ENCODE measurements around the gene DMRT2.

The DMRT2 gene

DNA sequence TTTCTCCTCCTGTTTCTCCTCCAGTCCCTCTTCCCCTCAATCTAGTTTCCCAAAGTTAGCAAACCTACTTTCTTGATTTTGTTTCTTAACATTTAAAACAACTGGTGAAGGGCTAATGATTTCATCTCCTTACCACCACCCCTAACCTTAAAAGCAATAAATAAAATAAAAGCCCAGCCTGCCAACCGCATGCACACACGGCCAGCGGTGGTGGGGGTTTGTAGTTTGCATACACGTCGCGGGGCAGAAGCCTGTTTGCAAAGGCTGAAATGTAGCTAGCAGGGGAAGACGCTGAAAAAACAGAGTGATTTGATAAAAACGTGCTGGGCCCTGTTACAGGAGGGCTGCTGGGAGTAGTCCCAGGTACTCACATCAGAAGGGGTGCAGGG, 1.9 kb upstream of the DMRT2 start:
- DNase-seq, result no peak

- no peak for DNase-seq
Observed at GRCh38 chr9:1048811-1049210, 1.3 kb upstream of the DMRT2 start.

DNA sequence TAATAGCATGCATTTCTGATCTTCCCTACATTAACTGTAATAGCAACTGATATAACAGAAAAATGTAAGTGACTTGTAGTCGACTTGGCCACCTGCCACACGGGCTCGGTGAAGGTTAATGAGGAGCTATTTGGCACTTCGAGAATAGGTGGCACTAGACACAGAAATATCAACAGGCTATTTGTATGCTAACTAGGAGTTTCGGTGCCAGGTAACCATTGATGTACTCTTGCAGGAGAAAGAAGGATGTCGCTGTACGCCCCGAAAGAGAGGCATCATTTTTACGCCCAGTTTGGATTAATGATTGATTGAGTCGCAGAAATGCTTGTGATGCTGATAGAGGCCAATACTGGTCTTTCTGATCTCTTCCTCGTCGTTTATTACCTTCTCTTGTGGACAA, 516 bp upstream of the DMRT2 start:
- DNase-seq, result no peak

DNA sequence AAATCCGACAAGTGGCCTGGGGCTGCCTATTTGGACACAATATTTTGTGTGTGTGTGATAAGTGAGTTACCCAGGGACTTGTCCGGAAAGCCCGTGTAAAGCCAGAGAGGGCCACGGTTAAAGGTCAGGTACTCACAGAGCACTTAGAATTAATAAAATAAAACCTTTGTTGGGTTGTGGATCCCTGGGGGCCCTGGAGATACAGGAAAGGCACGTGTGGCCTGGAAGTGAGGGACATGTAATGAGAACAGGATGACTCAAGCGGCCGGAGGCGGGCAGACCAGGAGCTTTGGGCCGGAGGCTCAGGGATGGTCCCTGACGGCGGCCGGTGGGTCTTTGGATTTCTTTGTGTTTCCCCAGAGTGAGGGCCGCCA, 1.0 kb downstream of the DMRT2 start:
- DNase-seq, result no peak

DNA sequence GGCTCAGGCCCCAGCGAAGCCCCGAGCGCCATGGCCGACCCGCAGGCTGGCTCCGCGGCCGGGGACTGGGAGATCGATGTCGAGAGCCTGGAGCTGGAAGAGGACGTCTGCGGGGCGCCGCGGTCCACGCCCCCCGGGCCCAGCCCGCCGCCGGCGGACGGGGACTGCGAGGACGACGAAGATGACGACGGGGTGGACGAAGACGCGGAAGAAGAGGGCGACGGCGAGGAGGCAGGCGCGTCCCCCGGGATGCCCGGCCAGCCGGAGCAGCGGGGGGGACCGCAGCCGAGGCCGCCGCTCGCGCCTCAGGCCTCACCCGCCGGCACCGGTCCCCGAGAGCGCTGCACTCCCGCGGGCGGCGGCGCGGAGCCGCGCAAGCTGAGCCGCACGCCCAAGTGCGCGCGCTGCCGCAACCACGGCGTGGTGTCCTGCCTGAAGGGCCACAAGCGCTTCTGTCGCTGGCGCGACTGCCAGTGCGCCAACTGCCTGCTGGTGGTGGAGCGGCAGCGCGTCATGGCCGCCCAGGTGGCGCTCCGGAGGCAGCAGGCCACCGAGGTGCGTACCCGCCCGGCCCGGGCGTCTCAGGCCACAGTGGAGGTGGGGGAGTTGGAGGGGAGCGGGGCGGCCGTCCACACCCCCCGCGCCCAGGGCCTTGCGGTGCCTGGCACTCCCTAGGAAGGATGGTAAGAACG, 1.6 kb downstream of the DMRT2 start:
- peak in 1 of 2 donors; percentile 11 for DNase-seq

GRCh38 chr9:1052365-1053281, 2.5 kb downstream of the DMRT2 start:
- DNase-seq, result no peak

- no peak for DNase-seq
Observed at GRCh38 chr9:1053282-1053621, 3.1 kb downstream of the DMRT2 start.

DNA sequence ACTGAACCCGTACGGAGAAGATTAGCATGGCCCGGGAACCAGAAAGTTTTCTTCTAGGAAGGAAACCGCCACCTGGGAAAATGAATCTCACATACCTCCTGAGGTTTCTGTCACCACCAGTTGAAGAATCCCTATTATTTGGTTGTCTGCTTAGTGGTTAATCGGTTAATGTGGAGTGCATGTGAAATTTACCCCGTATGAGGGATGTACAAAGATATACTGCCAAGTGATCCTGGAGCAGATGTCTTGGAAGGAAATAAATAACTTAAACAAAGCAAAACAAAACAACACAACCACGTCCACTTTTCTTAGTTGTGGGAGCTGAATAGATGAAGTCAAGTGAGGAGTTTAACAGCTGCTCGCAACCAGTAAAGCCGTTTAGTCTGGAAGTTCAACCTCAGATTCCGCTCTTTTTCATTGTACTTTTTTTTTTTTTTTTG, 3.8 kb downstream of the DMRT2 start:
- DNase-seq, result no peak

- no peak for DNase-seq
Observed at GRCh38 chr9:1055166-1055565, 5.0 kb downstream of the DMRT2 start.

DNA sequence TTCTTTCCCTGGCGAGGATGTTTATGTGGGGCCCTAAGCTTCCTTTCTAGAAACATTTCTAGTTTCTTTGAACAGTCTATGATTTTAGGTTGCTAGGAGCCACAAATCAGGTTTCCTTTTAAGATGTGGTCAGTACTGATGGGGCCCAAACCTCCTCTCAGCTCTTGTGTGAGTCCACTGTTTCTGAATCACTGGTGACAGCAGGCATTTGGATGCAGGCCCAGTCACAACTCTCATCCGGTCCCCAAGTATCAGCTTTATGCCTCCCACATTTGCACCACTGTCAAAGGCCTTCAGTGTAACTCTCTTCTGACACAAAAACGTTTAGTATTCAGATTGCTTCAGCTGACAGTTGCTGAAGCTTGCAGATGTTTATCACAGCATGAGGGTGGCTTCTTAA, 7.8 kb downstream of the DMRT2 start:
- no peak for DNase-seq

DNA sequence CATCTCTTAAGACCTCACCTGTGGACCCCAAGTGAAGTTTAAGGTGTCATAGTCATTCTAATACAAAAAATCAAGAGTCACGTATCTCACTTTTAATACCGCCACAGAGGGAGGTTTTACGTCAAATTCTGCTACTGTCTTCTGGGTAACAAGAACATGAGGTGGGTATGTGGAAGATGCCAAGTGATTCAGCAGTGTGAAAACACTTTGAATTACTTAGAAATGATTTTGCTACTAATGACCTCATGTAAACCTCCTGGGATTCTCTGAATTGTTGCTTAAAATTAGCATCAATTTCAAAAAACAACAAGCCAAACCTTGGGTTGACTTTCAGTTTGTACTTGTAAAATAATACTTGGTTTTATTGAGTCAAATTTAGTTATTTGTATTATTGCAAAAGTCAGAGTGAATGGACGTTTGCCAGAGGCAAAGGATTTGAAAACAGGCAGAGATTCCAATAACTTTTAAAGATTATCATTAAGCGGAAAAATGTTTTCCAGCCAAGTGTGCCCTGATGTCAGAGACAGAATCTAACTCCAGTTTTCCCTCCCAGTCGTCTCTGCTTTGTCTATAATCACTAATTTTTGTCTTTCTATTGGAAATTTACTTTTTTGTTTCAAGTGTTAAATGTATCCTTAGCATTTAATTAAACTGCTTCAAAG, 8.8 kb downstream of the DMRT2 start:
- DNase-seq, result no peak

DNA sequence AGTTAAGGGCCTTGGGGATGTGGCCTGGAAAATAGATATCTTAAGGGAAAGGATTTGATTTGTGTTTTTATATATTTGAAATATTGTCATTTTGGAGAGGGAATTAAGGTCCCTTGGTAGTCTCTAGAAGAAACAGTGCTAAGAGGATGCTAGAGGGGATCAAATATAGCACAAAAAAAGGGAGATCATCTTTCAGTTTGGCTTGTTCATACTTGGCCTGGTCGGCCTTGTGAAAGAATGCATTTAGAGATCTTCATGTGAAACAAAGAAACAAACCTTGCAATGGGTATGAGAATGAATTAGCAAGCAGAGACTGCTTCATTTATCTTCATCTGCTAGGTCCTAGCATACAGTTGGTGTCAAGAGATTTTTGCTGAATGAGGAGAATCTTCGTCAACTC, 15.0 kb downstream of the DMRT2 start:
- no peak for DNase-seq

- no peak for DNase-seq
Observed at GRCh38 chr9:1070692-1071091, 20.5 kb downstream of the DMRT2 start.

- no peak for DNase-seq
Observed at GRCh38 chr9:1071730-1072129, 21.6 kb downstream of the DMRT2 start.

DNA sequence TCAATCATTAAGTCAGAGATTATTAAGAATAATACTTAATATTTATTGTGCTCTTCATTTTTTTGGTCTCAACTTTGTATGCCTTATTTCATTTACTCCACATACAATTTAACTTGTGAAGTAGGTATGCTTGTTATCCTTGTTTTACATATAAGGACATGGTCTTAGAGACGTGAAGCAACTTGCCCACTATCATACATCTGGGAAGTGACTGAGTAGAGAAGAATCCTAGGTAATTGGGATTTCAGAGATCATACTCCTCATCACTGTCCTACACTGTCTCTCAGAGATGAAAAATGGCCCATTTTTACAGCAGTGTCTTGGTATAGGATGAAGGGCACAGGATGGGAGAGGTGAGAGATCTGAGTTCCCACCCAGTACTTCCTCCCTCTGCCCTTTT, 23.3 kb downstream of the DMRT2 start:
- no peak for DNase-seq

DNA sequence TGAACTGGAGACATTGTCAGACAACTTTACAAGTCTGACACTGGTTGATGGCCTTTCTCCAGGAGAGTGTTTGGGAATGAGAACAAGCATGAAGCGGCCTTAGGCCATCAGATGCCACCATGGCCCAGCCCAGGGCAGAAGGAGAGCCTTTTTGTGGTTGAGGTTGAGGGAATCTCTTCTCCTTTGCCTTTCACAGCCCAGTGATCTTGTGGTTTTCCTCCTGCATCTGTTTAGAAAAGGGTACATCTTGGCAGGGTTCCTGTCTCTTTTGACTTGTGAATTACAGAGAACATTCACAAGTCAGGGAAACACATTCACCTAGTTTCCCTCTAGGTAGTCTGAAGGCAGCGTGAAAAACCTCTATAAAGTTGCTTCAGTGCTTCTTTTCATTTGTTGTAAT, 27.5 kb downstream of the DMRT2 start:
- no peak for DNase-seq

DNA sequence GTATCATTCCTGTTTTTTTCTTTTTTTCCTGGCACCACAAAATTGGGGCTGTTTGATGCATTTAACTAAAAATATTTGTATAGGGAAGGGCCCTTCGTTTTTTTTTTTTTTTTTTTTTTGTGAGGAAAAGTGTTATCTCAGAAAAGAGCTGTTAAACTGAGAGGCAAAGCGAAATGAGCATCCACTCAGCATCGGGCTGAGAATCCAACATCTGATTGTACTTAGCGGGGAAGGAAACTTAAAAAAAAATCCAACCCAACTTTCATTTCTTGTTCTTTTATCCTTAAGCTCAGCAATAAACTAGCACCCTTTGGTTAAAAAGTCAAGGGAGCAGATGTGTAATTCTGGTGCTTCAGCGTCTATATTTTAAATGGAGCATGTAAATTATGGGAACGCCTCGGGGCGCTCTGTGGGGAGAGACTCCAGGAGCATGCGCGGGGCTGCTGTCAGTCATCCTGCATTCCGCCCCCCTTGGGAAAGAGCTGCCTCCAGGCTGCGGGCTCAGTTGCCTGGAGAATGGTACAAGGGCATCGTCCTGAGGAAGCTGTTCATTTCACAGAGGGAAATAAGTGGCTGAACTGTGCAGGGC, 33.3 kb downstream of the DMRT2 start:
- DNase-seq, result no peak

DNA sequence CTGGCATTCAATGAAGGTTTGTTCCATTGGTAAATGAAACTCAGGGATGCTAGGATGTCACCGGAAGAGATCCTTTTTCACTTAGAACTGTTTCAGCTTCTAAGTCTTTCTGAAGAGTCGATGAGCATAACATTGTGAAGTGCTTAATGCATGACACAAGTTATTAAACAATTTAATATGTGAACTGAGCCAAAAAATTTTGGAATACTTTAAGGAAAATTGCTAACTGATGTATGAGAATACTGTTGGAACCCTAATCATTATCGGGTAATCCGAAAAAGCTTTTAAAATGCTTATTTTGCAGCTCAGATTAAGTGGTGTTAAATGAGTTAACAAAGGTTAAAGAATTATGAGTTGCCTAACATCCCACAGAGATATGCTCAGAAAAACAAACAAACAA, 34.9 kb downstream of the DMRT2 start:
- DNase-seq, result no peak

DNA sequence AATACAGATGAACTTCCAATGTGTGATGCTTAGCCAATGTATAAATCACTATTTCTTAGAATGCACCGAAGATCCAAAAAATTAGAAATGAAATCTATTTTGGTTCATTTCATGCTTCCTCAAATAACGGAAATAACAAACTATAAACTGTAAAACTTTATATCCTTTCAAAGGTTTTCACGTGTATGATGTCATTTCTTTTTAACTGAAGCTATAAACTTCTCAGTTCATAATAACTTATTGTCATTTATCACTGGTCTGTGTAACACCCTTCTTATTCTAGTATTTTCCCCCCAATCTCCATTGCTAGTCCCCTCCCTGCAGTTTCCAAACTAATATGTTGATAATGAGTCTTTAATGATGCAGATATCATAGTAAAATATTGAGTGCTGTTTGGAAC, 36.4 kb downstream of the DMRT2 start:
- no peak for DNase-seq

- DNase-seq, result no peak
Observed at GRCh38 chr9:1087120-1087881, 37.1 kb downstream of the DMRT2 start.

DNA sequence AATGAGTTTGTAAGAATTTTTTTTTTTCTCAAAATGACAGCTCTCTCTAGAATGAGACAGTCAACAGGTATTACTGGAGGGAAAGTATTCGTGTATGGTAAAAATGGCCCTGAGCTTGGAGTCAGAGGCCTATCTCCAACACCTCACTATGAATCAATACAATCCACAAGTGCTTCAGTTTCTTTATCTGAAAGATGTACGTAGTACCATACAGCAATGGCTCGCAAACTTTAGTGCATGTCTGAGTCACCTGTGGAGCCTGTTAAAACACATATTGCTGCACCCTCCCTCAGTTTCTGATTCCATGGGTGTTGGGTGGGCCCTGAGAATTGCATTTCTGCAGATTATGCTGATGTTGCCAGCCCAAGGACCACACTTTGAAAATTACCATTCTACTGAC, 44.6 kb downstream of the DMRT2 start:
- no peak for DNase-seq

- no peak for DNase-seq
Observed at GRCh38 chr9:1096155-1096964, 46.2 kb downstream of the DMRT2 start.
